Dermis lymphatic vessel endothelial cell (primary cell): ENCODE results near the gene NET1. TPM values are rescaled to one million over a fixed set of nuclear protein-coding genes. Genes with fewer than 3 reads are reported as not detected.

Experiments used
- total RNA-seq: library from RNA; depleted of rRNA; stranded (reverse); fragments of >200 nt; gene quantifications from 2 replicates; pipeline ENCODE4 v1.2.1, GENCODE V29; 2014

The NET1 gene, protein sequence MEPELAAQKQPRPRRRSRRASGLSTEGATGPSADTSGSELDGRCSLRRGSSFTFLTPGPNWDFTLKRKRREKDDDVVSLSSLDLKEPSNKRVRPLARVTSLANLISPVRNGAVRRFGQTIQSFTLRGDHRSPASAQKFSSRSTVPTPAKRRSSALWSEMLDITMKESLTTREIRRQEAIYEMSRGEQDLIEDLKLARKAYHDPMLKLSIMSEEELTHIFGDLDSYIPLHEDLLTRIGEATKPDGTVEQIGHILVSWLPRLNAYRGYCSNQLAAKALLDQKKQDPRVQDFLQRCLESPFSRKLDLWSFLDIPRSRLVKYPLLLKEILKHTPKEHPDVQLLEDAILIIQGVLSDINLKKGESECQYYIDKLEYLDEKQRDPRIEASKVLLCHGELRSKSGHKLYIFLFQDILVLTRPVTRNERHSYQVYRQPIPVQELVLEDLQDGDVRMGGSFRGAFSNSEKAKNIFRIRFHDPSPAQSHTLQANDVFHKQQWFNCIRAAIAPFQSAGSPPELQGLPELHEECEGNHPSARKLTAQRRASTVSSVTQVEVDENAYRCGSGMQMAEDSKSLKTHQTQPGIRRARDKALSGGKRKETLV
- total RNA-seq, result 10.9 and 32.3 TPM in 2 replicates

GRCh38 chr10:5412277-5412941 lies at the start of gene NET1:
Gene NET1 (plus strand): TSS chr10:5412557. CDS start chr10:5412693, 136 bp downstream.

DNA sequence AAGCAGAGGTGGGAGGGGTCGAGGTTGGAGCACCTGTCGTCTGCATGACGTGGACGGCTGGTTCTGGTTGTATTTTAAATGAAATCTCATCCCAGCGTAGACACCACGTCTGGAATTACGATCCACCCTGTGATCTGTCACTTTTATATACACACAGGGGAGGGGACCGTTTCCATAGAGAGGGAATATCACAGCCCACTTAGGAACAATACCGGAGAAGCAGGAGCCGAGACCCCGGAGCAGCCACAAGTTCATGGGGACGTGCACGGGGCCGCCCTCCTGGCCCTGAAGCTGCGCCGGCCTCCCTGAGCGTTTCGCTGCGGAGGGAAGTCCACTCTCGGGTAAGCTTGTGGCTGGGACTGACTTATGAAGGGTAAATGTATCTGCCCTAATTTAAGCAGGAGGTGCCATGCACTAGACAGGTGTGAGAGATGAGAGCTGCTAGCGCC lies 47.4 kb upstream of the NET1 start, which contains the start of gene UCN3:
UCN3 (plus strand) TSS at position 77 of the 449 bp plus-strand sequence. CDS start 8,755 bp downstream, outside the sequence.

GRCh38 chr10:5404208-5405041 lies 7.9 kb upstream of the NET1 start, which contains the start of gene TUBAL3:
Gene TUBAL3 (minus strand): TSS chr10:5404828. CDS start chr10:5404792, 36 bp downstream.

GRCh38 chr10:5499493-5500140 lies 87.3 kb downstream of the NET1 start, which contains the start of gene CALML5:
Gene CALML5 (minus strand): TSS chr10:5499570. CDS start chr10:5499438, 132 bp downstream.

Other genes starting within 250 kb of the NET1 start
- gene AKR1C8, start 227.4 kb upstream of the NET1 start, total RNA-seq, result not detected in 2 replicates
- 0.09 TPM in 1 of 2 replicates, not detected in the other for gene AKR1C4, start 215.7 kb upstream of the NET1 start, total RNA-seq
- not detected in 2 replicates for gene UCN3, start 47.6 kb upstream of the NET1 start, total RNA-seq
- not detected in 2 replicates for gene TUBAL3, start 7.7 kb upstream of the NET1 start, total RNA-seq
- gene CALML5, start 87.0 kb downstream of the NET1 start, total RNA-seq, result not detected in 2 replicates
- not detected in 2 replicates for gene CALML3, start 112.4 kb downstream of the NET1 start, total RNA-seq